GM08714 (cell line): ENCODE measurements around the gene RCBTB2.

Experiments used
- H3K4me3 ChIP-seq: fragments of 200-500 bp; sonication (Bioruptor generic); 2 replicates; pipeline ENCODE4 v1.5.1; 2014; ENCODE audit warnings: mild to moderate bottlenecking, low read length, inconsistent platforms
- ZNF274 ChIP-seq: IDR thresholded peaks from 2 replicates; pipeline ENCODE4 v1.6.1; 2012; ENCODE audit warnings: mild to moderate bottlenecking, low read depth, low read length

RCBTB2 gene

GRCh38 chr13:48571126-48571913, 38.4 kb upstream of the RCBTB2 start:
- TF ChIP-seq ZNF274: no peak
- peak overlapping the region; percentile 24; the same call in 1 of the 2 replicates for H3K4me3 ChIP-seq

GRCh38 chr13:48570216-48570828, 37.4 kb upstream of the RCBTB2 start:
- H3K4me3 ChIP-seq: no peak overlapping the region
- TF ChIP-seq ZNF274: no peak

- no peak overlapping the region for H3K4me3 ChIP-seq
Observed at GRCh38 chr13:48569104-48569666, 36.3 kb upstream of the RCBTB2 start.

GRCh38 chr13:48568370-48569103, 35.7 kb upstream of the RCBTB2 start:
- no peak for TF ChIP-seq ZNF274
- H3K4me3 ChIP-seq: no peak overlapping the region

More at GRCh38 chr13:48569104-48569666, 36.3 kb upstream of the RCBTB2 start:
- no peak for TF ChIP-seq ZNF274

- TF ChIP-seq ZNF274: no peak
- H3K4me3 ChIP-seq: no peak overlapping the region
Observed at GRCh38 chr13:48567515-48568369, 34.9 kb upstream of the RCBTB2 start.

- no peak for TF ChIP-seq ZNF274
- H3K4me3 ChIP-seq: no peak overlapping the region
Observed at GRCh38 chr13:48564056-48564455, 31.2 kb upstream of the RCBTB2 start.

- TF ChIP-seq ZNF274: no peak
- H3K4me3 ChIP-seq: no peak overlapping the region
Observed at GRCh38 chr13:48563626-48564025, 30.7 kb upstream of the RCBTB2 start.

- TF ChIP-seq ZNF274: no peak
- H3K4me3 ChIP-seq: no peak overlapping the region; the same call in 1 of the 2 replicates
Observed at GRCh38 chr13:48562296-48563066, 29.6 kb upstream of the RCBTB2 start.

- no peak overlapping the region for H3K4me3 ChIP-seq
- no peak for TF ChIP-seq ZNF274
Observed at GRCh38 chr13:48561466-48562235, 28.8 kb upstream of the RCBTB2 start.

GRCh38 chr13:48560657-48561337, 27.9 kb upstream of the RCBTB2 start:
- TF ChIP-seq ZNF274: no peak
- H3K4me3 ChIP-seq: no peak overlapping the region

GRCh38 chr13:48559638-48560320, 26.9 kb upstream of the RCBTB2 start:
- TF ChIP-seq ZNF274: no peak
- no peak overlapping the region for H3K4me3 ChIP-seq
